Activated CD4-positive, alpha-beta T cell treated with anti-CD3 and anti-CD28 coated beads for 36 hours (primary cell): ENCODE measurements around the gene TRIM33. TPM values are rescaled to one million over a fixed set of nuclear protein-coding genes. Genes with fewer than 3 reads are reported as not detected.

Experiments used
- ATAC-seq: fragments of 200-7000 bp; cut with Tn5 transposase; one replicate; pipeline ENCODE4 v1.10.0; 2021; ENCODE audit warnings: mild to moderate bottlenecking, moderate library complexity
- CTCF ChIA-PET: fragments of 350-600 bp; sonication (Branson Sonifier 250); formaldehyde crosslinking; loops from one replicate; lab custom pipeline; 2021; ENCODE audit warnings: antibody characterized with exemption; lab: Charles Lee
- POLR2A ChIA-PET: fragments of 350-600 bp; sonication (Branson Sonifier 250); formaldehyde crosslinking; loops from one replicate; lab custom pipeline; 2021; ENCODE audit warnings: antibody characterized with exemption, inconsistent platforms; lab: Charles Lee
- DNase-seq: peaks from one replicate; pipeline ENCODE4 v3.0.0-alpha.2; 2020
- H3K27ac Mint-ChIP-seq: one replicate; pipeline ENCODE4 v1.8.0; 2021; ENCODE audit warnings: mixed read lengths
- H3K27me3 Mint-ChIP-seq: one replicate; pipeline ENCODE4 v1.8.0; 2021; ENCODE audit warnings: mixed read lengths
- H3K36me3 Mint-ChIP-seq: one replicate; pipeline ENCODE4 v1.8.0; 2021; ENCODE audit warnings: low read depth, mixed read lengths
- H3K4me1 Mint-ChIP-seq: one replicate; pipeline ENCODE4 v1.8.0; 2021; ENCODE audit warnings: mixed read lengths
- H3K4me3 Mint-ChIP-seq: one replicate; pipeline ENCODE4 v1.8.0; 2021; ENCODE audit warnings: mild to moderate bottlenecking, moderate library complexity, mixed read lengths
- H3K9me3 Mint-ChIP-seq: one replicate; pipeline ENCODE4 v1.8.0; 2021; ENCODE audit warnings: low read depth, mixed read lengths
- intact Hi-C, 2 experiments: fragments of 100-400 bp; cut with DNase I in 1 of 2; cut with micrococcal nuclease in 1 of 2; formaldehyde crosslinking; loops; one replicate each; pipeline versions ENCODE4 v1.14.2 to v1.15.1; 2022 to 2024; cut with DNase I, micrococcal nuclease
- total RNA-seq, 2 experiments: library from RNA; stranded (reverse); gene quantifications; one replicate each; pipeline ENCODE4 v1.2.3, GENCODE V29; 2021

Gene TRIM33
- total RNA-seq, 2 experiments from 2014 or later, result 32.5 to 41.6 TPM

GRCh38 chr1:114466334-114467014 is 44.5 kb downstream of the TRIM33 start:
- CTCF ChIA-PET, result interaction anchor here (0.5 kb wide), 1 partner anchor 206 kb away, joined by 3 read pairs; no protein-coding TSS in a partner anchor
- Mint-ChIP-seq H3K27ac (no peak overlapping the region), H3K9me3 (no peaks in the 10 kb centered on the region), H3K36me3 (peaks cover 7% of the 10 kb centered on the region), H3K4me3 (no peak overlapping the region), H3K4me1 (peaks cover 45% of the 10 kb centered on the region), H3K27me3 (no peaks in the 10 kb centered on the region)
- no peak for ATAC-seq
- DNase-seq, result no peak
- intact Hi-C loops, result loop anchor here in 1 of 2 experiments (5.0 kb wide), 1 partner anchor 46 kb away; the partner anchor contains the start of gene TRIM33
- POLR2A ChIA-PET, result no interaction called here

DNA sequence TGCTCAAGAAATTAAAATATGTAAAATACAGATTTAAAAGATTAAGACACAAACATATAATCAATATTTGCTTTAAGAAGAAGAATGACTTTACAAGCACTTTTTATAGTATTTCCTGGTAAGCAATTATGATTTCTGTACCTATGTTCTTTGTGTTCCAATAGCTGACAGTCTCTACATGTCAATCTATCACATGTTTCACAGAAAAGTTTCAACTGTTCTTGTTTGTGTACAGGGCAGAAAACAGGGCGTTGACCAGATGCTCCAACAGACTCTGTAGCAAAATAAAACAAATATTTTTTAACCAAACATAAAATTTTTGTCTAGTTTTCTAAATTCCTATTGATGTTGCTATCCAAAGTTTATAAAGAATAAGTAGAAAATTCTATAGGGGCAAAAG is 48.0 kb downstream of the TRIM33 start:
- Mint-ChIP-seq H3K27me3 (no peaks in the 10 kb centered on the region), H3K4me1 (peaks cover 26% of the 10 kb centered on the region), H3K9me3 (no peaks in the 10 kb centered on the region), H3K4me3 (no peak overlapping the region), H3K27ac (no peak overlapping the region), H3K36me3 (peaks cover 23% of the 10 kb centered on the region)
- intact Hi-C loops, result no loop called here
- ATAC-seq, result no peak
- ChIA-PET CTCF (no interaction called here), POLR2A (no interaction called here)
- no peak for DNase-seq

- no peak overlapping the region for H3K27ac Mint-ChIP-seq
- CTCF ChIA-PET, result no interaction called here
- POLR2A ChIA-PET, result no interaction called here
- peaks cover 21% of the 10 kb centered on the region for H3K4me1 Mint-ChIP-seq
- intact Hi-C loops, result no loop called here
- H3K4me3 Mint-ChIP-seq, result no peak overlapping the region
- H3K27me3 Mint-ChIP-seq, result no peaks in the 10 kb centered on the region
- H3K36me3 Mint-ChIP-seq, result peaks cover 23% of the 10 kb centered on the region
- no peak for ATAC-seq
- DNase-seq, result no peak
- no peaks in the 10 kb centered on the region for H3K9me3 Mint-ChIP-seq
These were observed 48.7 kb downstream of the TRIM33 start for GRCh38 chr1:114462341-114462740.

- intact Hi-C loops, result no loop called here
- Mint-ChIP-seq H3K9me3 (no peaks in the 10 kb centered on the region), H3K4me1 (peaks cover 13% of the 10 kb centered on the region), H3K4me3 (no peak overlapping the region), H3K36me3 (peaks cover 49% of the 10 kb centered on the region), H3K27me3 (no peaks in the 10 kb centered on the region), H3K27ac (peak overlapping the region; percentile 60)
- ATAC-seq, result peak; percentile 91
- POLR2A ChIA-PET, result no interaction called here
- CTCF ChIA-PET, result interaction anchor here (0.8 kb wide), 1 partner anchor 25 kb away, joined by 3 read pairs; no protein-coding TSS in a partner anchor
- DNase-seq, result peak; percentile 11
These were observed 52.7 kb downstream of the TRIM33 start for GRCh38 chr1:114458237-114458777.

- no peak for ATAC-seq
- Mint-ChIP-seq H3K27ac (no peak overlapping the region), H3K4me3 (no peak overlapping the region), H3K36me3 (peaks cover 52% of the 10 kb centered on the region), H3K4me1 (peaks cover 13% of the 10 kb centered on the region), H3K9me3 (no peaks in the 10 kb centered on the region), H3K27me3 (no peaks in the 10 kb centered on the region)
- no peak for DNase-seq
- POLR2A ChIA-PET, result no interaction called here
- intact Hi-C loops, result no loop called here
- CTCF ChIA-PET, result interaction anchor here (0.8 kb wide), 1 partner anchor 25 kb away, joined by 3 read pairs; no protein-coding TSS in a partner anchor
These were observed 53.2 kb downstream of the TRIM33 start for GRCh38 chr1:114457675-114458236.

DNA sequence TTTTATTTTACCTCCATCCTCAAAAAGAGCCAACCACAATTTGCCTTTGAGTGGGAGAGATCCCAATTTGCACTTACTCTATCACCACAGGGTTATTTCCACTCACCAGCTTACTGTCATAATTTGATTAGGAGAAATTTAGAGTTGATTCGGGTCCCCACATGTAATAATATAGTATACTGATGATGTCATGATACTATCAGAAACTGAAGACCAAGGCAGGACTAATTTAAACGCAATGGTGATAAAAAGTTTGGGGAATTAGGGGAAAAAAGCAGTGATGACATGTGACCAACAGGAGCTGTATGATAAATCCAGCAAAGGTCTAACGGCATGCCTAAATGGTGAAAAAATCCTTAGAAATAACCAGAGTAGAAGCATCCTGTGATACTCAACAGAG is 54.4 kb downstream of the TRIM33 start:
- peaks cover 54% of the 10 kb centered on the region for H3K36me3 Mint-ChIP-seq
- ChIA-PET POLR2A (no interaction called here), CTCF (interaction anchor here (0.8 kb wide), 1 partner anchor 54 kb away, joined by 5 read pairs; the partner anchor contains the start of gene TRIM33)
- no peak overlapping the region for H3K27ac Mint-ChIP-seq
- DNase-seq, result no peak
- intact Hi-C loops, result no loop called here
- H3K4me3 Mint-ChIP-seq, result no peak overlapping the region
- no peak for ATAC-seq
- H3K4me1 Mint-ChIP-seq, result peaks cover 13% of the 10 kb centered on the region
- H3K9me3 Mint-ChIP-seq, result no peaks in the 10 kb centered on the region
- no peaks in the 10 kb centered on the region for H3K27me3 Mint-ChIP-seq

GRCh38 chr1:114455102-114455785 is 55.8 kb downstream of the TRIM33 start:
- Mint-ChIP-seq H3K27ac (no peak overlapping the region), H3K27me3 (no peaks in the 10 kb centered on the region), H3K36me3 (peaks cover 57% of the 10 kb centered on the region), H3K4me3 (no peak overlapping the region), H3K4me1 (peaks cover 13% of the 10 kb centered on the region), H3K9me3 (no peaks in the 10 kb centered on the region)
- CTCF ChIA-PET, result interaction anchor here (0.6 to 1.5 kb wide), 2 partner anchors 27 to 332 kb away, joined by 4 to 5 read pairs; no protein-coding TSS in a partner anchor
- intact Hi-C loops, result no loop called here
- ATAC-seq (no peak), DNase-seq (no peak)
- POLR2A ChIA-PET, result no interaction called here

DNA sequence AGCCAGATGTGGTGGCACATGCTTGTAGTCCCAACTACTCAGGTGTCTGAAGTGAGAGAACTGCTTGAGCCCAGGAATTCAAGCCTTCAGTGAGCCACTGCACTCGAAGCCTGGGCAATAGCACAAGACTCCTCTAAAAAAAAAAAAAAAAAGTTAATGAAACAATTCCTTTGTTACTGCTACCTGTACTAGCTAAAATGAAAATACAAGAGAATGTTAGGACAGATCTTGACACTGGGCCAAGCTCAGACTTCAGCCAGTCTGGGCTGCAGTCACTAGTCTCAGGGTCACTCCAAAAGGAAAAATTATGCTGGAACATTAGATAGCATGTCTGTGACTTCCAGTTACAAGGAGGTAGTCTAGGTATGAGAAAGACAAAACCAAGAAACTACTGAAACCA is 56.5 kb downstream of the TRIM33 start:
- Mint-ChIP-seq H3K36me3 (peaks cover 56% of the 10 kb centered on the region), H3K27me3 (no peaks in the 10 kb centered on the region), H3K9me3 (no peaks in the 10 kb centered on the region), H3K4me3 (no peak overlapping the region), H3K27ac (no peak overlapping the region), H3K4me1 (peaks cover 18% of the 10 kb centered on the region)
- POLR2A ChIA-PET, result no interaction called here
- intact Hi-C loops, result no loop called here
- no peak for ATAC-seq
- CTCF ChIA-PET, result interaction anchor here (1.5 kb wide), 1 partner anchor 26 kb away, joined by 5 read pairs; no protein-coding TSS in a partner anchor
- DNase-seq, result no peak

- CTCF ChIA-PET, result no interaction called here
- DNase-seq (no peak), ATAC-seq (no peak)
- Mint-ChIP-seq H3K27ac (no peak overlapping the region), H3K4me3 (no peak overlapping the region), H3K9me3 (no peaks in the 10 kb centered on the region), H3K4me1 (peaks cover 14% of the 10 kb centered on the region), H3K27me3 (no peaks in the 10 kb centered on the region), H3K36me3 (peaks cover 51% of the 10 kb centered on the region)
- intact Hi-C loops, result no loop called here
- POLR2A ChIA-PET, result no interaction called here
These were observed 57.6 kb downstream of the TRIM33 start for GRCh38 chr1:114453361-114453784.

DNA sequence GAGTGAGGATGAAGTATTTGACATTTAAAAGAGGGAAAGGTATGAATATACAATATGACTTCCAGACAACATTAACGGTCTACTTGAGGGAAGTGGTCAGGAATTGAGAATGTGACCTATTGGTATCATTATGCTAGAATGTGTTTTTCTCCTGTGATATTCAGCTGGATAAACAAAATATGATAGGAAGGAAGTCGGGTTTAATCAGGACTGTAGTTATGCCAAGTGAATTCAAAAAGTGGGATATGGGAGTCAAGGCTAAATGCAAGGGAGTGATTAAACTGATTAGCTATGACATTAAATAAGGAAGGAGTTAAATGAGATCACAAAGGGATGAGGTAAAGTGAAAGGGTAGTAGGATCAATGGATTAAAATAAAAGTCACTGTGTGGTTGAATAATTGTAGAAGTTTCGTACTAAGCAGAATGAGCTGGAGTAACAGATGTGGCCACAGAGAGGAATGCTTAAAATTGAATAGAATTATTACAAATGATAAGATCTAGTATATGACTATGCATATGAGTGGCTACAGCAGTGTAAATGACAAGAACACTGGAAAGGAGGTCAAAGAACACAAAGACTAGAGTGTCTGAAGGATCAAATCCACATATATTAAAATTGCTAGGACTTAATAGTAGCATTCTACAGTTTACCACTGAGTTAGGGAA is 62.5 kb downstream of the TRIM33 start:
- ChIA-PET CTCF (interaction anchor here (0.7 to 0.9 kb wide), 2 partner anchors 43 to 1568 kb away, joined by 3 read pairs; no protein-coding TSS in a partner anchor), POLR2A (no interaction called here)
- Mint-ChIP-seq H3K4me3 (no peak overlapping the region), H3K9me3 (no peaks in the 10 kb centered on the region), H3K27me3 (no peaks in the 10 kb centered on the region), H3K36me3 (peaks cover 34% of the 10 kb centered on the region), H3K4me1 (peaks cover 9% of the 10 kb centered on the region), H3K27ac (no peak overlapping the region)
- ATAC-seq (peak; percentile 42), DNase-seq (no peak)
- intact Hi-C loops, result loop anchor here in 1 of 2 experiments (10.0 kb wide), 1 partner anchor 64 kb away; no protein-coding TSS in a partner anchor
